Activated CD8-positive, alpha-beta memory T cell treated with anti-CD3 and anti-CD28 coated beads for 48 hours (primary cell): ENCODE measurements around the gene MCM5.
A peak's percentile ranks its signal among the peaks of the same experiment; 100 is the strongest.
"Not testable (repeated sequence)": the region's sequence is repeated elsewhere in the genome, so short reads cannot be mapped to it uniquely, and the experiment has no call there.

Source experiments
- DNase-seq, 3 experiments: peaks; one replicate each; pipeline ENCODE4 v3.0.0-alpha.2; 2020; ENCODE audit warnings: low read depth in 2 of 3, low spot score in 2 of 3

The MCM5 gene

DNA sequence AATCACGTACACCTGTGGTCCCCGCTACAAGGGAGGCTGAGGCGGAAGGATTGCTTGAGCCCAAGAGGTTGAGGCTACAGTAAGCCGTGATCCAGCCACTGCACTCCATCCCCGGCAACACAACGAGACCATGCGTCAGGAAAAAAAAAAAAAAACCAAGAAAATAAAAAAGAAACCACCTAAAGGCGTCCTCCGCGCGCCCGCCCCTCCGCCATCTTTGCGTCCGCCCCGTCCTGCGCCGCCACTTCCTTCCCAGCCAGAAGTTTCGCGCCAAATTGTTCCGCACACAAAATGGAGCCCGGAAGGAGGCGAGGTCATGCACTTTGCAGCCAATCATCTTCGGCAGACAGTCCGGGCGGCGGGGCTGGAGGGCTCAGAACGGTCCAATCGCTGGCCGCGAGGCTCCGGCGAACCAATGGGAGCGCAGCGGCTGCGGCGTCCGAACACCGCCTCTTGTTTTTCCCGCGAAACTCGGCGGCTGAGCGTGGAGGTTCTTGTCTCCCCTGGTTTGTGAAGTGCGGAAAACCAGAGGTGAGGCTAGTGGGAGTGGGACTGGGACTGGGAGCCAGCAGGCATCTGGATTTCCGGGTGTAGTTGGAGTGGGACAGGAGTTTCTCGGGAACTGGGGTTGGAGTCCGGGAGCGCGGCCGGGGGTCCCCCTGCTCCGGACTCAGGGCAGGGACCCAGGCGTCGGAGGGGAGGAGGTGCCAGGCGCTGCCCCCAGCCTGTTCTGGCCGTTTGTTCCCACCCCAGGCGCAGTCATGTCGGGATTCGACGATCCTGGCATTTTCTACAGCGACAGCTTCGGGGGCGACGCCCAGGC, at the start of gene MCM5:
MCM5 (plus strand) TSS at position 463 of the 823 bp plus-strand sequence; CDS start at position 762, 299 bp downstream.
- peak; percentile 89 to 94 (median 90) for DNase-seq

DNA sequence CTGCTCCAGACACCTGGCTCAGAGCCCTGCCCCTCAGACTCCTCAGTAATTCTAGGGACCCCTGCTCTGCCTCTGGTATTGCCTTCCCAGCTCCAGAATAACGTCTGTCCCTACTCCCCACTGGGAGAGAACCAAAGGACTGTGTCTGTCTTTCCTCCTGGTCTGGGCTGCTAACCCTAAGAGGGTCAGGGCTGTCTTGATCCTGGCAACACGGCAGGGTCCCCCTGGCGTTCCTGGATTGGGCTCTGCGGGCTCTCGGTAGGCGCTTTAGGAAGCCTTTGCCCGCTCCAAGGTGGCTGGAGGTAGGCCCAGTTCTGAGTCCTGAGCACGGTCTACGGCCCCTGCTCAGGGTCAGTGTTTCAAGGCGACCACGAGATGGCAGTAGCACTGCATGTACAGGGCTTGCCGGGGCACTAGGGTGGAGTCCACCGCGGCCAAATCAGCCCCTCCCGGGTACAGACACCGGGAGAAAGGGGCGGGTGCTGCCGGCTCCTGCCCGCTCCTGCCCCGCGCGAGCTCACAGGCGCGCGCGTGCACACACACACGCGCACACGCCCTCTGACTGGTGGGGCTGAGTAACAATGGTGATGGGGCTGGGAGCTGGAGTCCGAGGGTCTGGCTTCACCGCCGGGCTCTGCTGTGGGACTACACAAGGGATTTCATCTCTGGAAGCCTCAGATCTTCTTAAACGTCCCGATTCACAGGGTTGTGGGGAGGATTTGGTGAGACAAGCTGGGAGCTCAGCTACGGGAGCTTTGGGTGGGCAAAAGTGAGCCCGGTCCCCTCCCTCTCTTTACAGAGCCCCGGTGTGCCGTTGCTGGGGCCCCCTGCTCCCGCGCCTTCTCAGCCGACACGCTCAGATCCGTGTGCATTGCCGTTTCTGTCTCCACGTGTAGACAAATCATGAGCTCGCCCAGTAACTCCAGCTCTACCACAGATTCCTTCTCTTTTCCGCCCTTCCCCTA, 49.1 kb upstream of the MCM5 start:
- DNase-seq, result peak; percentile 76 to 79 (median 76)

DNA sequence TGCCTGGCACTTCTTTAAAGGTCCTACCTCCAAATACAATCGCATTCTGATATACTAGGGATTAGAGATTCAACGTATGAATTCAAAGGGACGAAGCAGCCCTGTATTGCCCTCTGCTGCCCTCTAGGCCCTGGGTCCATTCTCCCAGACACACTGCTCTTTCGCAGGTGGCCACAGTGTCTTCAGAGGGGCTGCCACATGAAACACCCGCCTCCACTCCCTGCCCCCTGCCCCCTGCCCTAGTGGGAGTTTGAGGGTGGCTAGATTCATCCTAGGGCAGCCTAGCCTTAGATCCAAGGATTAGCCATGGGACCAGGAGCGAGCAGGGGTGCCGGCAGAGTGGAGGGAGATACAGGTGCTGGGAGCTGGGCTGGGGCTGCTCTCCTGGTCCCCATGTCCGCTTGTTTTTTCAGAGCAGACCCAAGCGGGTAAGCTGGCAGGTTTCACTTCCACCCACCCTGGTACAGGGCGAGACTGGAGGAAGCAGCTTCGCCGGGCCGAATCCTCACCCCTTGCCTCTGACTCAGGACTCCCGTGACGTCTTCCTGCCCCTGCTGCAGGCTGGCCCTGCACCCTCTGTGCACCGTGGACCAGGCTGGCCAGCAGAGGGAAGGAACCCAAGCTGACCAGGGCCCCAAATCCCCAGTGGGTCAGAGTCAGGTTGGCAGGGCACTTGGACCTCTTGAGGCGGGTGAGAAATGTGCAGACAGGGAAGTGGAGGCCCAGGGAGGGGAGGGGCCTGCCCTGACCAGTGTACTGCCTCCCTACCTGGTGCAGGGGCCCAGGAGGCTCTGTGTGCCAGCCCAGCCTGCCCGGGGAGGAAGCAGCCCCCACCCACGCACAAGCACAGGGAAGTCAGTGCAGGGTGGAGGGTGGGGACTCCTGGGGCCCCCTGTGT, 47.5 kb upstream of the MCM5 start:
- peak in 2 of 3 experiments; percentile 44 to 52 for DNase-seq

DNA sequence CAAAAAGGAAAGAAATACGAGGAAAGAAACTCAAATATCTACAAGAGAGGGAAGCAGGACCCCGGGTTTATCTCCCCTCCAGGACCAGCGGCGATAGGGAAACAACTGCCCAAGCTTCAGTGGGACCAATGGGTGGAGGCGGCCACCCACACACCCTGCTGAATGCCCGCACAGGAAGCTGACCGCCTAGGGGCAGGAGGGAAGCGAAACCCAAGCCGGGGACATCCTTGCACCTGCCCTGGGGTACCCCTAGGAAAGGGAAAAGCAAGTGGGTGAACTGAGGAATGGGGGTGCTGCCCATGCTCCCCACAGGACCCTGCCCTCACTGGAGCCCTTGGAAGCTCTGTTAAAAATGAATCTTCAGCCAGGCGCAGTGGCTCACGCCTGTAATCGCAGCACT, 46.6 kb upstream of the MCM5 start:
- DNase-seq, result no peak

DNA sequence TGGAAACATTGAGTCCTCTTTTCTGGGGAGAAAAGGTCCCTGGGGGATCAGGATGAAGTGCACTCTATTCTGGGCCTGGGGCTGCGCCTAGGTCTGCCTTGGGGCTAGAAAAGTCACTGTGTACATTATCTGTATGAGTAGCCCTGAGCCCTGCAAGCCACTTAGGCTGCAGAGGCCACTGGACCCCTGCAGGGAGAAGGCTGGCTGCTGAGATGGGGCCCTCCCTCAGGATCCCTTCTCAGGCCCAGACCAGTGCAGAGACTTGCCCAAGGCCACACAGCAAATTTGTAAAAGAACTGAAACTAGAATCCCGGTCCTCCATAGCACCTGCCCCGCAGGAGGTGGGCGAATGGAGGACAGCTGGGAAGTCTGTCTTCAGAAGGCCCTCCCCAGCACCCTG, 45.9 kb upstream of the MCM5 start:
- DNase-seq, result no peak

DNA sequence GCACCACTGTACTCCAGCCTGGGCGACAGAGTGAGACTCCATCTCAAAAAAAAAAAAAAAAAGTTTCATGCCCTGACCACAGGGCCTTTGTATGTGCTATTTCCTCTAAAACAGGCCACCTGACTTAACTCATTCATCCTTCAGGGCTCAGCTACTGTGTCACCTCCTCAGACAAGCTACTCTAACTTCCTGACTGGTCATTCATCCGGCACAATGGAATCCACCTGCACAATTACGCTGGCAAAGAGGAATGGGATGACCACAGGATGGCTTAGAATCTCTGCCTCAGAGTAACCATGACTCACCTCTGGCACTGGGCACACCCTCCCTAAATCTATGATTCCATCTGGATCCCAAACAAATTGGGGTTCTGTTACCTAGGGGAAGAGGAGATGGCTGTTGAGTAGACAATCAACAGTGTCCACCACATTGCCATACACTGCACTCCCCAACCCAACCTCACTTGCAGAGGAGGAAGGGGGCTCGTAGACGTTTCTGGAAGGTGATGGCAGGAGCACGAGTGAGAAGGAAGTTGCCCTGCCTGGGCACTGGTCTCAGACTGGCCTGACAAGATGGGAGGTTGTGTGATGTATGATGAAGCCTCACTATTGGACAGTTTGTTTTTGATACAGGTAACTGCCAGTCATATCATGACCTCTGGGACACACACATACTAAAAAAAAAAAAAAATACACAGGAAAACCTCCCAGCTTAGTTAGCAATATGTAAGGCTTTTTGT, 41.9 kb upstream of the MCM5 start:
- DNase-seq, result no peak

DNA sequence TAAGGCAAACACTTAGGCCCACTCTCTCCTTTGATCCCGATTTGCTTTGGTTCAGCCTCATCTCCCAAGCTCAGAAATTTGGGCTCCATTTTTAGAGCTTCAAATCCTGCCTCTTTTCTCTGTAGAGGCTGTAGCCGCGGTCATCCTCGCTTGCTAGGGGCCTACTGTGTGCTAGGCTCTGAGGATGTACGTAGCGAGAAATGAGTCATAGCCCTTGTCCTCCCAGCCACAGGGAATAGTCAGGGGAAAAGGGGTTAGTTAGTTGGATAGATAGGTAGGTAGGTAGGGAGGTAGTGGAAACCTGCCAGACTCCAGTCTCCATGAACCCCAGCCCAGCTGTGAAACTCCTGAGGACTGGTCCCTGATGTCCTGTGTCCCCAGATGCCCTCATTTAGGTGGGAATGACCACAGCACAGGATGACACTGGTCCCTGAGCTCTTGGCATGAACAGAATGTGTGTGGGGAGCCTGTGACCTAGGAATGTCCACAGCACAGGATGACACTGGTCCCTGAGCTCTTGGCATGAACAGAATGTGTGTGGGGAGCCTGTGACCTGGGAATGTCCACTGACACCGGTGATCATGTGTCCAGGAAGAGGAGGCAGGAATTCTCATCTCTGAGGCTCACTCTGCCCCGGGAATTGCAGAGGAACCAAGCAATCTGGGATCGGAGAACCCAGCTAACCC, 40.4 kb upstream of the MCM5 start:
- DNase-seq, result no peak

DNA sequence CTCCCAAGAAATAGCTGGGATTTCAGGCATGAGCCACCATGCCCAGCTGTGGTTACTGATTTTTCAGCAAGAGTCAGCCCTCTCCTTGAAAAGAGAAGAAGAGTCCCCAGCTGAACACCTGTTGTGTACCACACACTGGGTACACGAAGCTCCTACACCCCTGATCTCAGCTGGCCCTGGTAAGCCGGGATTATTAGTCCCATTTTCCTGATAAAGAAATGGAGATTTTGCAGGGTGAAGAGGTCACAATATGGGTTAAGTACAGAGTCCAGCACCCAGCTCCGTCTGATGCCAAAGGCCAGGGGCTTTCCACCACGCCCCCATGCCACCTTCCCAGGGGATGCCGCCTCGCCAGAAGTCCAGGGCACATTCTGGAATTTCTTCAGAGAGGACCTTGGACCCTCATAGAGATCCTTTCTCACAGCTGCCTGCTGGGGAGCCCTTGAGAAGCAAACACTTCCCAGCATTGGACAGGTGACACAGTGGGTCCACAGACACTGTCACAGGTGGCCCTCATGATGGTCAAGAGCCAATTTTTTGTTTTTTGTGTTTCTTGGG, 38.9 kb upstream of the MCM5 start:
- no peak for DNase-seq

DNA sequence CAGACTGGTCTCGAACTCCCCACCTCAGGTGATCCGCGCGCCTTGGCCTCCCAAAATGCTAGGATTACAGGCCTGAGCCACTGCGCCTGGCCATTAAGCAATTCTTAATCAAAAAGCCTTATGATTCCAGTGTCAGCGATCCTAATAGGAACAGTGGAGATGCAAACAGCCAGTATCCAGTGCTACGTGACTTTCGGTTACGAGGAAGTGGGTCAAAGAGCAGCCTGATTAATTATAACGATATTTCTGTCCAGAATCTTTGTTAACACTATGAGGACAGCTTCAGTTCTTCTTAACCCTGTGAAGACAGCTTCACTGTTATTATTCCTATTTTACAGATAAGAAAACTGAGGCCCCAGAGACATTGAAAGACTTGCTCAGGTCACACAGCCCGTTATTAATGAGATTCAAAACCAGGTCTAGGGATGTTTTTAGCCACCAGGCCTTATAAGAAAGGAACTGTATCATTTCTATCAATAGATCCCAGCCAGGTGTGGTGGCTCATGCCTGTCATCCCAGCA, 36.3 kb upstream of the MCM5 start:
- DNase-seq, result no peak

DNA sequence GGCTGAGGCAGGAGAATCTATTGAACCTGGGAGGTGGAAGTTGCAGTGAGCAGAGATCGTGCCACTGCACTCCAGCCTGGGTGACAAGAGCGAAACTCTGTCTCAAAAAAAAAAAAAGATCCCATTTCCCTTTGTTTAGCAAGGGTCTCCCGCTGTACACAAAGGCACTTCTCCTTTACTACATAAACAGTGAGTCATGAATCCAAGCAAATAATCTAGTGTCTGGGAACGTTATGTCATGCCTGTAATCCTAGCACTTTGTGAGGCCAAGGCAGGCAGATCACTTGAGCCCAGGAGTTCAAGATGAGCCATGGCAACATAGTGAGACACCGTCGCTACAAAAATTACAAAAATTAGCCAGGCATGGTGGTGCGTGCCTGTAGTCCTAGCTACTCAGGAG, 35.7 kb upstream of the MCM5 start:
- not testable (repeated sequence) for DNase-seq

DNA sequence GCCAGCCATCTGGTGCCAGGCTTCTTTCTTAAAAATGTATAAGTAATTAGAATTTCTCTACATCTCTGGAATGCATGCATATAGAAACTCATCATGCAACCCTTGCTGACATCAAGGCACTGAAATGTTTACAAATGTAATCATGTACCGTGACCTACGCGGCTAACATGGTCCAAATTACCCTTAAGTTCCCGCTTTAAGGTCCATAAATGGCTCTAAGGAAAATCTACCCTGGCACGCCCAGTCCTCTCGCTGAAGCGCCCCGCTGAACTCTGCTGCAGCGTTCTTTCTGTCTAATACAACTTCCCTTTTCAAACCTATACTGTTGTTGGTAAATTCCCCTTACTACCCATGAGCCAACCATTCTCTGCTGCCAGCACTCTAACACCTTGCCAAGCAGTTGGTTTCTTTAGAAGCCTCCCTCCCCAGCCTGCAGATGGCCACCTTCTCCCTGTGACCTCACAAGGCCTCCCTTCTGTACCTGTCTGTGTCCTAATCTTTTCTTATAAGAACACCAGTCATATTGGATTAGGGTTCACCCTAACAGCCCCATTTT, 32.5 kb upstream of the MCM5 start:
- DNase-seq, result no peak

DNA sequence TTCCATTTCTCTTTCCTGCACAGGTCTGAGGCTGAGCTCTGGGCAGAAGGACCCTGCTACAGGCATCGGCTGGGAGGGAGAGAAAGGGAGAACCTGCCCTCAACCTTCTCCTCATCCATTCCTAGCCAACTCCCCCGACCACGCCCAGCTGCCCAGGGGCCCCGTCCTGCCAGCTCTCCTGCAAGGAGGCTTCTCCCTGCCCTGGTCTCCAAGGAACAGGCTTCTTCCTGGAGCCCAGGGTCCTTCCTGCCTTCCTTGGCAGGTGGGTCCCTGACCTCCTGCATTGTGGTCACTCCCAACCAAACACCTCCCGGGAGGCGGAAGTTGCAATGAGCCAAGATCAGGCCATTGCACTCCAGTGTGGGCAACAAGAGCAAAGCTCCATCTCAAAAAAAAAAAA, 31.6 kb upstream of the MCM5 start:
- DNase-seq, result no peak

DNA sequence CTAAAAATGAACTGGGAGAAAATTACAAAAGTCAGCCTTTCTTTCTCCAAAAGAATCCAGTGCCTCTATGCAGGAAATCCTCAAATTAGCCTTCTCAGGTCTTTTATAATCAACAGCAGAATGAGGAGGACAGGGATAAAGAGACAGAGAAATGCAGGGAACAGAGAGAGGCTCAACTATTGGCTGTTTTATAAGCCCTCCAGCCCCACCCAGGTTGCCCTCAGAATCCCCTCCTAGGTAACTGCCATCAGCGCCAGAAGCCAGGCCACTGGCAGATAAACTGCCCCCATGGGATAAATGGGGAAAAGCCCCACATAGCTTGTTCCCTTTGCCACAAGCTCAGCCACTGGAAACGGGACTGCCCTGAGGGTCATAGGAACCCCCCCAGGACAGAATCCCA, 29.9 kb upstream of the MCM5 start:
- no peak for DNase-seq

DNA sequence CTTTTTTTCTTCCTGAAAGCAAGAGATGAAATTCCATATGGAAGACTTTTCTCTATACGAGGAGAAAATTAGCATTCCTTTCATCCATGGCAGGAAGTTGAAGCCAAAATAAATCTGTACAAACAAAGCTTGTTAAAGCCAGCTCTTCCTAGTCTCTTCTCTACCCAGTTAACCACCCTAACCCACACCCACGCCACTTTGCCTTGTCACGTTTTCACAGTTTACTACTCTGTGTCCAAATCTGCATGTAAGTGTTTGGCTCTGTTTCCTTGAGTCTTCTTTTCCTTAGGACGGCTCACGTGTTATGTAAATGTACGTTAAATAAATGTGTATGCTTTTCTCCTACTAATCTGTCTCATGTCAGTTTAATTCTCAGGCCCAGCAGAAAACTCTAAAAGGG, 26.2 kb upstream of the MCM5 start:
- no peak for DNase-seq

DNA sequence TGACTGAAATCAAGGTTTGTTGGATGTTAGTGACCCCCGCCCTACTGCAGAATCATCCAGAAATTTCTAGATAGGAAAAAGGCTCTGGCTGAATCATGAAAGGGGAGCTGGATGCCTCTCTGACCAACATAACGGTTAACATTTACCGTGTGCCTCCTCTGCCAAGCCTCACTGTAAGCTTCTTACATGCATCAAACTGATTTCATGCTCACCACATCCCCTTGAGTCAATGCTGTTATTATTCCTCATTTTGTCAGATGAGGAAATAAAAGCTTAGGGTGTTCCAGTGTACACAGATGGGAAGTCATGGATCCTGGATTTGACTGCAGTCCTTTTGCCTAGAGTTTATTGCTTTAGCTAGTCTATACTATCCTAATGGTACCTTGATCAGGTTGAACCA, 24.9 kb upstream of the MCM5 start:
- no peak for DNase-seq

DNA sequence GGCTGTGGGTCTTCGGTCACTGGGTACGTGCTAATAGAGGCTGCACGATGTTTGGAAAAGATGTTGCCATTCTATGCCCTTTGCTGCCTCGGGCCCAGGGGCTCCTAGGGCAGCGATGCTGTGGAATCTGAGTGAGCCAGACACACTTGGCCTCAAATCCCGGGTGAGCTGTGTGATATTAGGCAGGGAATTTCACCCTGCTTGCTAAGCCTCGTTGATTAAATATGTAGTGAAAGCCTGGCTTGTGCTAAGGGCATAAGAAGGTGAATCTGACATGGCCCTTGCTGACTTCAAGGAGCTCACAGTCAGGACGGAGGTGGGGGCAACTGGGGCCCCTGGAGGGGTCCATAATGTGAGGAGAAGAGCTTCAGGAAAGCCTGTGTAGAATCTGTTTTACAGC, 24.4 kb upstream of the MCM5 start:
- no peak for DNase-seq

DNA sequence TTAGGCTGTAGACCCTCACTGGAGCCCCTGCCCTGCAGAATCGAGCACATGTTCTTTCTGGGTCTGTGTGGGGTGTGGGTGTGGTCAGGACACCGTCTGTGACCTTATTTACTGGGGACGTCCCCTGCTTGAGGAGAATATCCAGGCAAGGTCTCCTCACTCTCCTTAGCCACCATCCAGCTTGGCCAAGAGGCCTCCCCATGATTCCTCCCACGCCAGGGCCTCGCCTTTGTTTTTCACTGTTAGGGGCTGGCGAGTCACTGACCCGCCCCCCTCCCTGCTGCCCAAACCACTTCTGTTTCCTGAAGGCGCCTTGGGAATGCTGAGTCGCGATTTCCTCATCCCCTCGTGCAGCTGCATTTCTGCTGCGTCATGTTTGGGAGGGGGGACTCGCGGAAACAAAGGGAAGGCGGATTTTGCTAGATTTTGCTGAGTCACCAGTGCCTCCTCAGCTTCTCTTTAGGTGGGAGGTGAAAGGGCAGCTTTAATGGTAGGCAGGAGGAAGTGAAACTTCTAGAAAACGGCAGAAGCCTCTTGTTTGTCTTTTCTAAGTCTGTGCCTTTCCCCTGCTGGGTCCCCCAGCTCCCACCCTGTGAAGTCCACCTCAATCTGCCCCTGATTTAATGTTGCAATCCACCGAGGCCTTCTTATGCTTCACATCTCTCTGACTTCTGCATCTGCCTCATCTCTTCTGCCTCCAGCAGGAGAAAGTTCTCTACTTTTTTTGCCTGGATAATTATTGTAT, 23.0 kb upstream of the MCM5 start:
- DNase-seq, result no peak

DNA sequence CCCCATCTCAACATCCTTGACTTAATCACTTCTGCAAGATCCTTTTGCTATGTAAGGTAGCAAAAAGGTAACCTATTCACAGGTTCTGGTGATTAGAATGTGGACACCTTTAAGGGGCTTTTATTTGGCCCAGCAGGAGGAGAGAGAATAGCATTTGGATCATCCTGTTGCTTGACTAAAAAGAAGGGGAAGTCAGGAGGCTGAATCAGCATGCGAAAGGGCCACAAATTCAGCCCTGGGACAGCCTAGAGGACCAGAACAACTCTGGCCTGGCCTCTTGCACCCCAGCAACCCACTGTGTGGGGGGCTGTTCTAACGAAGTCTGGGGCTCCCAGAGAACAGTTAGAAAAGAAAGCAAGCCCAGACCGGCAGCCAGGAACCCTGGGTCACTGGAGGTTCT, 22.2 kb upstream of the MCM5 start:
- DNase-seq, result no peak
